Fibroblast of pulmonary artery (primary cell): ENCODE measurements around the gene ARMC5.

ENCODE experiments used
- DNase-seq: peaks from one replicate; pipeline ENCODE4 v3.0.0-alpha.2; 2010; ENCODE audit warnings: low read depth
- H3K4me3 ChIP-seq: replicated peaks from 2 replicates; pipeline ENCODE4 v1.5.1; 2011; ENCODE audit warnings: low read depth, mild to moderate bottlenecking, control low read depth, low read length, moderate library complexity
- TF ChIP-seq, protein P1 (sequence below): IDR thresholded peaks from 2 replicates; pipeline ENCODE4 v1.5.1; 2011; ENCODE audit warnings: mild to moderate bottlenecking, control low read depth, low read length, inconsistent platforms; ENCODE audit errors: missing control alignments

Gene ARMC5

GRCh38 chr16:31487720-31488467 lies 28.6 kb downstream of the ARMC5 start:
- TF ChIP-seq, protein P1, sequence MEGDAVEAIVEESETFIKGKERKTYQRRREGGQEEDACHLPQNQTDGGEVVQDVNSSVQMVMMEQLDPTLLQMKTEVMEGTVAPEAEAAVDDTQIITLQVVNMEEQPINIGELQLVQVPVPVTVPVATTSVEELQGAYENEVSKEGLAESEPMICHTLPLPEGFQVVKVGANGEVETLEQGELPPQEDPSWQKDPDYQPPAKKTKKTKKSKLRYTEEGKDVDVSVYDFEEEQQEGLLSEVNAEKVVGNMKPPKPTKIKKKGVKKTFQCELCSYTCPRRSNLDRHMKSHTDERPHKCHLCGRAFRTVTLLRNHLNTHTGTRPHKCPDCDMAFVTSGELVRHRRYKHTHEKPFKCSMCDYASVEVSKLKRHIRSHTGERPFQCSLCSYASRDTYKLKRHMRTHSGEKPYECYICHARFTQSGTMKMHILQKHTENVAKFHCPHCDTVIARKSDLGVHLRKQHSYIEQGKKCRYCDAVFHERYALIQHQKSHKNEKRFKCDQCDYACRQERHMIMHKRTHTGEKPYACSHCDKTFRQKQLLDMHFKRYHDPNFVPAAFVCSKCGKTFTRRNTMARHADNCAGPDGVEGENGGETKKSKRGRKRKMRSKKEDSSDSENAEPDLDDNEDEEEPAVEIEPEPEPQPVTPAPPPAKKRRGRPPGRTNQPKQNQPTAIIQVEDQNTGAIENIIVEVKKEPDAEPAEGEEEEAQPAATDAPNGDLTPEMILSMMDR = no peak
- DNase-seq = no peak
- peak overlapping the region; percentile 57 for H3K4me3 ChIP-seq

DNA sequence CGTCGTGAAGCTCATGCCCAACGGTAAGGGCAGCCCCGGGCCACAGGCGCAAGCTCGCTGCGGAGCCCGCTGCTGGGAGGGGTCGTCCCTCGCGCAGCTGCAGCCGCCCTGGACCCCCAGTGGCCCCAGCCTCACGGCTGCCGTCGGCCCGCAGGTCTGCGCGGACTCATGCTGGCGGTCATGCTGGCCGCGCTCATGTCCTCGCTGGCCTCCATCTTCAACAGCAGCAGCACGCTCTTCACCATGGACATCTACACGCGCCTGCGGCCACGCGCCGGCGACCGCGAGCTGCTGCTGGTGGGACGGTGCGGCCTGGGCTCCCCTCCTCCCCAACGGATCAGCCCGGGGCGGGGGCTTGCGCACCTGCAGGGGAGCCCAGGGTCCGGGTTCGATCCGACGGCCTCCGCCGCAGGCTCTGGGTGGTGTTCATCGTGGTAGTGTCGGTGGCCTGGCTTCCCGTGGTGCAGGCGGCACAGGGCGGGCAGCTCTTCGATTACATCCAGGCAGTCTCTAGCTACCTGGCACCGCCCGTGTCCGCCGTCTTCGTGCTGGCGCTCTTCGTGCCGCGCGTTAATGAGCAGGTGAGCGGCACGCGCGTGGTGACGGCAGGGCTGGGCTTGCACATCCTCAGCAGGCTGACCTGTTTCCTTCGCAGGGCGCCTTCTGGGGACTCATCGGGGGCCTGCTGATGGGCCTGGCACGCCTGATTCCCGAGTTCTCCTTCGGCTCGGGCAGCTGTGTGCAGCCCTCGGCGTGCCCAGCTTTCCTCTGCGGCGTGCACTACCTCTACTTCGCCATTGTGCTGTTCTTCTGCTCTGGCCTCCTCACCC lies 29.4 kb downstream of the ARMC5 start:
- peak overlapping the region; percentile 57 for H3K4me3 ChIP-seq
- DNase-seq = no peak
- TF ChIP-seq, protein P1 = no peak

GRCh38 chr16:31489298-31489564 lies 29.9 kb downstream of the ARMC5 start:
- no peak for DNase-seq
- no peak overlapping the region for H3K4me3 ChIP-seq

GRCh38 chr16:31489616-31490584 lies 30.6 kb downstream of the ARMC5 start:
- H3K4me3 ChIP-seq = no peak overlapping the region
- TF ChIP-seq, protein P1 = no peak
- no peak for DNase-seq

More at GRCh38 chr16:31489298-31489564, 29.9 kb downstream of the ARMC5 start:
- TF ChIP-seq, protein P1 = no peak

- DNase-seq = no peak
- TF ChIP-seq, protein P1 = no peak
Measured at GRCh38 chr16:31491778-31492418, 32.6 kb downstream of the ARMC5 start.

GRCh38 chr16:31493506-31494125 lies 34.3 kb downstream of the ARMC5 start:
- H3K4me3 ChIP-seq = no peak overlapping the region
- DNase-seq = no peak
- TF ChIP-seq, protein P1 = no peak

More at GRCh38 chr16:31491778-31492418, 32.6 kb downstream of the ARMC5 start:
- no peak overlapping the region for H3K4me3 ChIP-seq
